Ovary (tissue), 3 donors: ENCODE results near the gene ADISSP.

Experiments
- POLR2A ChIP-seq: fragments of 450-650 bp; IDR thresholded peaks from one replicate; pipeline ENCODE4 v1.6.1; 2017; ENCODE audit warnings: antibody characterized with exemption, mild to moderate bottlenecking, moderate library complexity
- TF ChIP-seq, protein P1 (sequence below), 3 donors: fragments of 450-650 bp in 2 of 3; fragments of 200-600 bp in 1 of 3; IDR thresholded peaks; one replicate each; pipeline versions ENCODE4 v1.5.1 to v1.8.0; 2016 to 2022; ENCODE audit warnings: antibody characterized with exemption in 3 of 3, mild to moderate bottlenecking in 1 of 3
- donor health status: DM: no; HTN: no; CAD: no.

DNA sequence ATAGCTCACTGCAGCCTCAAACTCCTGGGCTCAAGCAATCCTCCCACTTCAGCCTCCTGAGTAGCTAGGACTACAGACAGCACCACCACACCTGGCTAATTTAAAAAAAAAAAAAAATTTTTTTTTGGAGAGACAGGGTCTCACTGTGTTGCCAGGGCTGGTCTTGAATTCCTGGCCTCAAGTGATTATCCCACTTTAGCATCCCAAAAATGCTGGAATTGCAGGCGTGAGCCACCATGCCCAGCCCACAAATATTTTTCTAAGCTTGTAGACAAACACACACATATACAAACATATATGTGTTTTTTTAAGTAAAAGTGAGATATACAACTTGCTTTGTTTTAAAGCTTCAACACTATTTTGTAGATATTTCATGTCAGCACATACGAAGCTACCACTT is 24.3 kb downstream of the ADISSP start:
- TF ChIP-seq POLR2A: no peak
- TF ChIP-seq, protein P1, sequence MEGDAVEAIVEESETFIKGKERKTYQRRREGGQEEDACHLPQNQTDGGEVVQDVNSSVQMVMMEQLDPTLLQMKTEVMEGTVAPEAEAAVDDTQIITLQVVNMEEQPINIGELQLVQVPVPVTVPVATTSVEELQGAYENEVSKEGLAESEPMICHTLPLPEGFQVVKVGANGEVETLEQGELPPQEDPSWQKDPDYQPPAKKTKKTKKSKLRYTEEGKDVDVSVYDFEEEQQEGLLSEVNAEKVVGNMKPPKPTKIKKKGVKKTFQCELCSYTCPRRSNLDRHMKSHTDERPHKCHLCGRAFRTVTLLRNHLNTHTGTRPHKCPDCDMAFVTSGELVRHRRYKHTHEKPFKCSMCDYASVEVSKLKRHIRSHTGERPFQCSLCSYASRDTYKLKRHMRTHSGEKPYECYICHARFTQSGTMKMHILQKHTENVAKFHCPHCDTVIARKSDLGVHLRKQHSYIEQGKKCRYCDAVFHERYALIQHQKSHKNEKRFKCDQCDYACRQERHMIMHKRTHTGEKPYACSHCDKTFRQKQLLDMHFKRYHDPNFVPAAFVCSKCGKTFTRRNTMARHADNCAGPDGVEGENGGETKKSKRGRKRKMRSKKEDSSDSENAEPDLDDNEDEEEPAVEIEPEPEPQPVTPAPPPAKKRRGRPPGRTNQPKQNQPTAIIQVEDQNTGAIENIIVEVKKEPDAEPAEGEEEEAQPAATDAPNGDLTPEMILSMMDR (IDR thresholded peaks at IDR 0.05): no peak
